Endodermal cell (in vitro differentiated cells): Measurements from ENCODE around the gene CCL11. TPM values are rescaled to one million over a fixed set of nuclear protein-coding genes. Genes with fewer than 3 reads are reported as not detected.

Experiments
- DNase-seq: peaks from one replicate; pipeline ENCODE4 v3.0.0-alpha.2; 2017
- H3K27ac ChIP-seq: 2 replicates; pipeline ENCODE4 v1.5.1; 2013; ENCODE audit warnings: mild to moderate bottlenecking, low read depth, low read length, moderate library complexity
- H3K27me3 ChIP-seq: 2 replicates; pipeline ENCODE4 v1.6.1; 2013; ENCODE audit warnings: mild to moderate bottlenecking, low read length, moderate library complexity; ENCODE audit not compliant: insufficient read depth, control insufficient read depth, poor library complexity, severe bottlenecking
- H3K36me3 ChIP-seq: 2 replicates; pipeline ENCODE4 v1.7.0; 2013; ENCODE audit warnings: mild to moderate bottlenecking, low read length, moderate library complexity; ENCODE audit not compliant: control insufficient read depth, insufficient read depth
- H3K4me1 ChIP-seq: one replicate; pipeline ENCODE4 v1.7.0; 2013; ENCODE audit warnings: low read length; ENCODE audit not compliant: control insufficient read depth, insufficient read depth
- H3K4me3 ChIP-seq: 2 replicates; pipeline ENCODE4 v1.5.1; 2013; ENCODE audit warnings: mild to moderate bottlenecking, low read length, moderate library complexity
- H3K9ac ChIP-seq: 2 replicates; pipeline ENCODE4 v1.6.1; 2013; ENCODE audit warnings: mild to moderate bottlenecking, low read length, moderate library complexity; ENCODE audit not compliant: poor library complexity, severe bottlenecking; ENCODE audit errors: extremely low read depth
- H3K9me3 ChIP-seq: 2 replicates; pipeline ENCODE4 v1.6.1; 2013; ENCODE audit warnings: mild to moderate bottlenecking, low read length, moderate library complexity; ENCODE audit not compliant: control insufficient read depth
- H3K27ac Mint-ChIP-seq: 2 replicates; pipeline ENCODE4 v1.8.0; 2020; ENCODE audit warnings: mixed read lengths
- H3K27me3 Mint-ChIP-seq: 2 replicates; pipeline ENCODE4 v1.8.0; 2021; ENCODE audit warnings: mild to moderate bottlenecking, mixed read lengths; ENCODE audit not compliant: insufficient read depth
- H3K36me3 Mint-ChIP-seq: 2 replicates; pipeline ENCODE4 v1.8.0; 2020; ENCODE audit warnings: low read depth, mixed read lengths
- H3K4me1 Mint-ChIP-seq: 2 replicates; pipeline ENCODE4 v1.8.0; 2020; ENCODE audit warnings: mixed read lengths
- H3K4me3 Mint-ChIP-seq: 2 replicates; pipeline ENCODE4 v1.8.0; 2020; ENCODE audit warnings: mild to moderate bottlenecking, moderate library complexity, mixed read lengths
- H3K9me3 Mint-ChIP-seq: 2 replicates; pipeline ENCODE4 v1.8.0; 2020; ENCODE audit warnings: mild to moderate bottlenecking, mixed read lengths
- WGBS, 2 experiments: methylation state at CpG; one replicate each; pipeline versions ENCODE4 v1.1.5 to v1.1.7; 2013; ENCODE audit warnings: missing lambda C conversion rate in 2 of 2, mixed read lengths in 1 of 2; ENCODE audit not compliant: insufficient coverage in 1 of 2, insufficient read length in 1 of 2; 5-methylcytosine and 5-hydroxymethylcytosine counted together
- total RNA-seq, 2 donors: library from RNA; stranded (reverse); fragmentation: NEBNext Ultra II Directional in 1 of 2; extraction: Animal tissue kit (Norgen Biotek cat#: 25700) in 1 of 2; gene quantifications; 2 replicates in 1 of 2; 3 replicates in 1 of 2; pipeline ENCODE4 v1.2.1, GENCODE V29; 2021
- TF ChIP-seq, protein P1 (sequence below): fragments of 200-600 bp; sonication (generic); conservative IDR thresholded peaks from 2 replicates; pipeline ENCODE4 v1.5.0; 2021; ENCODE audit warnings: antibody characterized with exemption, mild to moderate bottlenecking

CCL11 gene
- total RNA-seq, 2 donors from 2014 or later: not detected

DNA sequence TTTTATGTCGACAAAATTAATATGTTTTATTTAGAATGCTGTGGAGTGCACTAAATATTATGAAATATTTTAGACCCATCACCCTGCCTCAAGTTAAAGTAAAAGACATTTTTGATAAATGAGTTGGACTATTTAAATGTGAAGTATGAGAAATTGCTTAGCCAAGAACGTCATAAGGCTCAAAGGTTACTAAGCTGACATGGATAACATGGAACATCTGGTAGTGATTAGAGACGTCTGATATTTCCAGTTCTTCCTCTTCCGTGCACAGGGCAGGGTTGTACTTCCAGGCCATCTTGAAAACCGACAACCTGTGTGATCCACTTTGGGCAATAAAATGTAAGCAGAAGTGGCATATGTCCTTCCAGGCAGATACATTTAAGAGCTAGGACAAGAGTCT lies 26.5 kb downstream of the CCL11 start:
- H3K4me1 ChIP-seq: no peaks in the 10 kb centered on the region
- 64 to 68% methylated on average over 4 of the region's 5 CpGs for WGBS, 2 experiments
- no peak overlapping the region for H3K9ac ChIP-seq

DNA sequence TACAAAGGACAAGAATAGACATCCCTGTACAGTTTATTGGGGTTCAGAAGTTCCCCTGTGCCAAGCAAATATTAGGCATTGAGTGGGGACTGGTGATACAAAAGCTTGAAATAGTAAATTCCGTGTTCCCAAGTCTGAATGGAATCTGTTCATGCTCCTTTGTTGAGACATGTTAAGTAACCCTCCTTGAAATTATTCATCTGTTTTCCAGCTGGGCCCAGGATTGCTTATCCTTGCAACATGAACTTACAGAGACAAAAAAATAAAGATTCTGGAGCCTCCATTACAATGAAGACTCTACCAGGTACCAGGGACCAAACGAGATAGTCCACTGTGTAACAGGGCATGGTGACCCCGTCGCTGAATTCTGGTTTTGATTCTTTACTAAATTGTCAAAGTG lies 27.6 kb downstream of the CCL11 start:
- no peak overlapping the region for H3K9ac ChIP-seq
- no peaks in the 10 kb centered on the region for H3K9me3 Mint-ChIP-seq
- TF ChIP-seq, protein P1, sequence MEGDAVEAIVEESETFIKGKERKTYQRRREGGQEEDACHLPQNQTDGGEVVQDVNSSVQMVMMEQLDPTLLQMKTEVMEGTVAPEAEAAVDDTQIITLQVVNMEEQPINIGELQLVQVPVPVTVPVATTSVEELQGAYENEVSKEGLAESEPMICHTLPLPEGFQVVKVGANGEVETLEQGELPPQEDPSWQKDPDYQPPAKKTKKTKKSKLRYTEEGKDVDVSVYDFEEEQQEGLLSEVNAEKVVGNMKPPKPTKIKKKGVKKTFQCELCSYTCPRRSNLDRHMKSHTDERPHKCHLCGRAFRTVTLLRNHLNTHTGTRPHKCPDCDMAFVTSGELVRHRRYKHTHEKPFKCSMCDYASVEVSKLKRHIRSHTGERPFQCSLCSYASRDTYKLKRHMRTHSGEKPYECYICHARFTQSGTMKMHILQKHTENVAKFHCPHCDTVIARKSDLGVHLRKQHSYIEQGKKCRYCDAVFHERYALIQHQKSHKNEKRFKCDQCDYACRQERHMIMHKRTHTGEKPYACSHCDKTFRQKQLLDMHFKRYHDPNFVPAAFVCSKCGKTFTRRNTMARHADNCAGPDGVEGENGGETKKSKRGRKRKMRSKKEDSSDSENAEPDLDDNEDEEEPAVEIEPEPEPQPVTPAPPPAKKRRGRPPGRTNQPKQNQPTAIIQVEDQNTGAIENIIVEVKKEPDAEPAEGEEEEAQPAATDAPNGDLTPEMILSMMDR: no peak
- no peaks in the 10 kb centered on the region for H3K4me1 ChIP-seq
- H3K4me3 ChIP-seq: no peak overlapping the region
- no peak overlapping the region for H3K27ac ChIP-seq
- H3K27me3 Mint-ChIP-seq: peaks cover 20% of the 10 kb centered on the region
- no peaks in the 10 kb centered on the region for H3K9me3 ChIP-seq
- H3K27ac Mint-ChIP-seq: no peak overlapping the region
- no peaks in the 10 kb centered on the region for H3K27me3 ChIP-seq
- H3K36me3 ChIP-seq: no peaks in the 10 kb centered on the region
- no peaks in the 10 kb centered on the region for H3K36me3 Mint-ChIP-seq
- no peak overlapping the region for H3K4me3 Mint-ChIP-seq
- 90 to 100% methylated on average over 1 to 4 of the region's 4 CpGs for WGBS, 2 experiments
- no peak for DNase-seq
- H3K4me1 Mint-ChIP-seq: peaks cover 4% of the 10 kb centered on the region

More for the DNA sequence above, 26.5 kb downstream of the CCL11 start:
- Mint-ChIP-seq H3K27ac (no peak overlapping the region), H3K9me3 (no peaks in the 10 kb centered on the region), H3K4me1 (peaks cover 7% of the 10 kb centered on the region), H3K4me3 (no peak overlapping the region), H3K27me3 (peaks cover 20% of the 10 kb centered on the region), H3K36me3 (no peaks in the 10 kb centered on the region)
- Histone ChIP-seq H3K9me3 (no peaks in the 10 kb centered on the region), H3K27me3 (no peaks in the 10 kb centered on the region), H3K27ac (no peak overlapping the region), H3K4me3 (no peak overlapping the region), H3K36me3 (no peaks in the 10 kb centered on the region)
- DNase-seq: no peak
- TF ChIP-seq, protein P1: no peak

DNA sequence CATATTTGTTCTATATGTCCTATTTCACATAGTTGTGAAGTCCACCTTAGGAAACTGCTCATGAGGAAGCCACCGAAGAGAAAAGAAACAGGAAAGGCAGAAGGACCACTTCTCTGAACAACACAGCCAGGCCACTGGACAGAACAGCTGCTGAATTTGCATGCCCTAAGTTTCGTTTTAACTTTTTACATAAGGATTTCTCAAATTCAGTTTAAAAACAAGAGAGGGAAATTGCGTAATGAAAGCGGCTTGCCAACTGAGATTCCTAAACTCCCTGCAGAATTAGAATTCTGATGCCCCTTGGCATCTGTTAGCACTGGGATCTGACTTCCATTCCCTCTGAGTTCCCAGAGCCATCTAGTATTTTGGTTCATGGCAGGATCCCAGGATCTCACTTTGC lies 28.7 kb downstream of the CCL11 start:
- DNase-seq: no peak
- Mint-ChIP-seq H3K9me3 (no peaks in the 10 kb centered on the region), H3K27ac (no peak overlapping the region), H3K36me3 (no peaks in the 10 kb centered on the region), H3K4me3 (no peak overlapping the region), H3K4me1 (peaks cover 3% of the 10 kb centered on the region), H3K27me3 (peaks cover 20% of the 10 kb centered on the region)
- no peak overlapping the region for H3K4me3 ChIP-seq
- H3K9me3 ChIP-seq: no peaks in the 10 kb centered on the region
- H3K27me3 ChIP-seq: no peaks in the 10 kb centered on the region
- WGBS, 2 experiments: 89 to 95% methylated on average over 4 of the region's 4 CpGs
- H3K27ac ChIP-seq: no peak overlapping the region
- no peaks in the 10 kb centered on the region for H3K36me3 ChIP-seq
- H3K9ac ChIP-seq: no peak overlapping the region
- H3K4me1 ChIP-seq: no peaks in the 10 kb centered on the region
- TF ChIP-seq, protein P1: no peak
